Left ventricle myocardium inferior (tissue), 1 donor: ENCODE results near the gene USP54. TPM values are rescaled to one million over a fixed set of nuclear protein-coding genes. Genes with fewer than 3 reads are reported as not detected.

ENCODE experiments used
- DNase-seq: peaks from one replicate; pipeline ENCODE4 v3.0.0-alpha.2; 2020
- H3K27ac ChIP-seq: fragments of 200-600 bp; replicated peaks from 2 replicates; pipeline ENCODE4 v1.8.0; 2021
- H3K27me3 ChIP-seq: fragments of 200-600 bp; 2 replicates; pipeline ENCODE4 v1.8.0; 2021; ENCODE audit warnings: low read depth
- H3K36me3 ChIP-seq: fragments of 200-600 bp; 2 replicates; pipeline ENCODE4 v1.8.0; 2021
- H3K4me1 ChIP-seq: fragments of 200-600 bp; 2 replicates; pipeline ENCODE4 v1.8.0; 2021
- H3K4me3 ChIP-seq: fragments of 200-600 bp; 2 replicates; pipeline ENCODE4 v1.8.0; 2021; ENCODE audit warnings: mild to moderate bottlenecking, moderate library complexity
- H3K9me3 ChIP-seq: fragments of 200-600 bp; replicated peaks from 2 replicates; pipeline ENCODE4 v1.8.0; 2021
- CTCF ChIP-seq: fragments of 200-600 bp; IDR thresholded peaks from 2 replicates; pipeline ENCODE4 v1.8.0; 2021; ENCODE audit warnings: antibody characterized with exemption, mild to moderate bottlenecking, borderline replicate concordance
- intact Hi-C: fragments of 100-400 bp; cut with micrococcal nuclease; formaldehyde crosslinking; loops from one replicate; pipeline ENCODE4 v1.11.0; 2022
- total RNA-seq: library from RNA; stranded (reverse); fragmentation: NEBNext Ultra II Directional; extraction: Animal tissue kit (Norgen Biotek cat#: 25700); gene quantifications from one replicate; pipeline ENCODE4 v1.2.1, GENCODE V29; 2021
- donor health status: DM: no; HTN: yes; CAD: no; lungs with severe emphysema.

USP54 gene
- total RNA-seq, 1 donor from 2014 or later = 19.6 TPM

GRCh38 chr10:73493781-73494180 lies 97.4 kb downstream of the USP54 start:
- Histone ChIP-seq H3K27ac (no peak overlapping the region), H3K9me3 (no peaks in the 10 kb centered on the region), H3K27me3 (no peaks in the 10 kb centered on the region), H3K4me1 (peaks cover 68% of the 10 kb centered on the region), H3K4me3 (peak overlapping the region; percentile 97), H3K36me3 (peaks cover 11% of the 10 kb centered on the region)
- intact Hi-C loops = no loop called here
- TF ChIP-seq CTCF = no peak
- no peak for DNase-seq

- Histone ChIP-seq H3K27me3 (no peaks in the 10 kb centered on the region), H3K4me3 (no peak overlapping the region), H3K27ac (no peak overlapping the region), H3K36me3 (peaks cover 14% of the 10 kb centered on the region), H3K4me1 (peaks cover 30% of the 10 kb centered on the region), H3K9me3 (no peaks in the 10 kb centered on the region)
- TF ChIP-seq CTCF = no peak
- no peak for DNase-seq
- intact Hi-C loops = no loop called here
Measured at GRCh38 chr10:73486601-73487000, 104.5 kb downstream of the USP54 start.

- intact Hi-C loops = no loop called here
- Histone ChIP-seq H3K9me3 (no peaks in the 10 kb centered on the region), H3K4me1 (peaks cover 21% of the 10 kb centered on the region), H3K27me3 (no peaks in the 10 kb centered on the region), H3K27ac (no peak overlapping the region), H3K4me3 (no peak overlapping the region), H3K36me3 (peaks cover 10% of the 10 kb centered on the region)
- TF ChIP-seq CTCF = no peak
- DNase-seq = no peak
Measured at GRCh38 chr10:73485320-73485719, 105.8 kb downstream of the USP54 start.

GRCh38 chr10:73480158-73480557 lies 111.0 kb downstream of the USP54 start:
- no peak for TF ChIP-seq CTCF
- no peaks in the 10 kb centered on the region for H3K9me3 ChIP-seq
- H3K36me3 ChIP-seq = peaks cover 51% of the 10 kb centered on the region
- intact Hi-C loops = no loop called here
- no peak for DNase-seq
- no peaks in the 10 kb centered on the region for H3K27me3 ChIP-seq
- H3K4me1 ChIP-seq = peaks cover 4% of the 10 kb centered on the region
- no peak overlapping the region for H3K4me3 ChIP-seq
- H3K27ac ChIP-seq = no peak overlapping the region

GRCh38 chr10:73478636-73479035 lies 112.5 kb downstream of the USP54 start:
- no peak for TF ChIP-seq CTCF
- no peak for DNase-seq
- Histone ChIP-seq H3K9me3 (no peaks in the 10 kb centered on the region), H3K4me1 (no peaks in the 10 kb centered on the region), H3K27ac (no peak overlapping the region), H3K27me3 (no peaks in the 10 kb centered on the region), H3K36me3 (peaks cover 66% of the 10 kb centered on the region), H3K4me3 (no peak overlapping the region)
- intact Hi-C loops = no loop called here

- intact Hi-C loops = no loop called here
- no peak overlapping the region for H3K4me3 ChIP-seq
- no peak for TF ChIP-seq CTCF
- DNase-seq = no peak
- no peaks in the 10 kb centered on the region for H3K27me3 ChIP-seq
- H3K27ac ChIP-seq = peak overlapping the region; percentile 56
- peaks cover 27% of the 10 kb centered on the region for H3K4me1 ChIP-seq
- H3K36me3 ChIP-seq = peaks cover 82% of the 10 kb centered on the region
- H3K9me3 ChIP-seq = no peaks in the 10 kb centered on the region
Measured at GRCh38 chr10:73471226-73471625, 119.9 kb downstream of the USP54 start.
